ENCODE data around the gene TNNI3K.
A peak's percentile ranks its signal among the peaks of the same experiment; 100 is the strongest.

TNNI3K gene

GRCh38 chr1:74452035-74452434, 216.8 kb downstream of the TNNI3K start:
- DNase-seq, result no peak

GRCh38 chr1:74453277-74453676, 218.1 kb downstream of the TNNI3K start:
- DNase-seq, result no peak

GRCh38 chr1:74455390-74455789, 220.2 kb downstream of the TNNI3K start:
- no peak for DNase-seq

DNA sequence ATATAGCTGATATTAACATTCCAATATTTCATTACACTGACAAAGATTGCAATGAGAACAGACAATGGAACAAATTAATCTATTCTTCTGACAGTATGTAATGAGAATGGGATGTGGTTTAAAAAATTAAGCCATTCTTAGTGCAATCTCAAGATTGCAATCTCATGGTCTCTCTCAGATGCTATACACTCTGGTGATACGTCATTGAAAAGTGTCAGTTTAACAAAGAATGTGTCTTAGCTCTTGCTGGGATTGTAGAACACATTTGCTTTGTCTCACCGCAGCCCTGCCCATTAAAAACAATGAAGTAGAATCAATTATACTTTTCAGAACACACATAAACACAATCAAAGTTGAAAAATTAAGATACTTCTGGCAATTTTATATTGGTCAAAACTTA, 222.1 kb downstream of the TNNI3K start:
- no peak for DNase-seq

DNA sequence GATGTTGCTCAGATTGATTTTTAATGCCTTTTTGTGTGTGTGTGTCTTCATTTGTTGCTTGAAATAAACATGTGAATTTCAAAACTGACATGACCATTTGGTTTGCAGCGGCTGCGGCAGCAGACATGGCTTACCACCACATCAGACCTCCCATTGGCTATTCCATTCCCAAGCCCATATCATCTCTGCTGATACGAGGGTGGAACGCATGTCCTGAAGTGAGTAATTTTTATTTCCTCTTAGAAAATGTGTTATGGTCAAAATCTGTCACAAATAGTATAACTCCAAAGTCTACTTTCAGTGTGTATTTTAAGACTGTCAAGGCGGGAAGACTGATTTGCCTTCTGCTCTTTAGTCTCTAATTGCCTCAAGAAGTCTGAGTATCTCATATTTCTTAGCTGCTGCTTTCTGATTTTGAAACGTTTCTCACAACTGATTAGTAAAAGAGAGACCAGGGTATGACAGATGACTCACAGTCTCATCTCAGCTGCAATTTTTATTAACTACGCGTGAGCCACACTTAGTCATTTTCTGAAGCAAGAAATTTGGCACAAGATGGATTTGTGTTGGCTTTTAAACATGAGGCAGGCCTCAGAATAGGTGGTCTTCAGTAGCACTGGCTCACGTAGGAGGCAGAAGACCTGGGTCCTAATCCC, 228.3 kb downstream of the TNNI3K start:
- no peak for DNase-seq

DNA sequence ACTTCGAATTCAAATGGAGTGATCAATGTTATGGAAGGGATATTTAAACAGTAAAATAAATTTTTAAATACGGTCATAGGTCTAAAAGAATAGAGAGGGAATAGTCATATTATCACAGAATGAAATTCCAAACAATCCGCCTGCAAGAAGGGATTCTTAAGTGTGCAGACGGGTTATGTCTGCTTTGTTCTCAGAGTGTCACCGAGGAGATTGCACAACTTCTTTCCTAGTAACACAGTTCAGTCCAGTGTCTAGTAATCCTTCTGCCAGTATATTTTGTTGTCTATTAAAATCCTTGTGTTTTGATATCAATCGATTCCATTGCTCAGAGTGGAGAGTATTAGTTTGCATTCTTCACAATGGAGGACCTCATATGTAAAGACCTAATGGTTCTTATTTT, 228.8 kb downstream of the TNNI3K start:
- DNase-seq, result no peak

DNA sequence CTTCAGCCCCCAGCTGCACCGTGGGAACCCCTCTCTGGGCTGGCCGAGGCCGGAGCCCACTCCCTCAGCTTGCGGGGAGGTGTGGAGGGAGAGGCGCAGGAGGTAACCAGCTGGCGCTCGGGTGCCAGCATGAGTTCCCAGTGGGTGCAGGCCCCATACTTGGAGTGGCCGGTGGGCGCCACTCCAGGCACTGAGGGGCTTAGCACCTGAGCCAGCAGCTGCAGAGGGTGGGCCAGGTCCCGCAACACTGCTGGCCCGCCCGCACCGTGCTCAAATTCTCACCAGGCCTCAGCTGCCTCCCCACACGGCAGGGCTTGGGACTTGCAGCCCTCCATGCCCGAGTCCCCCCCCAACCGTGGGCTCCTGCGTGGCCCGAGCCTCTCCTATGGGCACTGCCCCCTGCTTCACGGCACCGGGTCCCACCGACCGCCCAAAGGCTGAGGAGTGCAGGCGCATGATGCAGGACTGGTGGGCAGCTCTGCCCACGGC, 230.1 kb downstream of the TNNI3K start:
- DNase-seq, result no peak

GRCh38 chr1:74467786-74468377, 232.7 kb downstream of the TNNI3K start:
- peak; percentile 91 for DNase-seq

DNA sequence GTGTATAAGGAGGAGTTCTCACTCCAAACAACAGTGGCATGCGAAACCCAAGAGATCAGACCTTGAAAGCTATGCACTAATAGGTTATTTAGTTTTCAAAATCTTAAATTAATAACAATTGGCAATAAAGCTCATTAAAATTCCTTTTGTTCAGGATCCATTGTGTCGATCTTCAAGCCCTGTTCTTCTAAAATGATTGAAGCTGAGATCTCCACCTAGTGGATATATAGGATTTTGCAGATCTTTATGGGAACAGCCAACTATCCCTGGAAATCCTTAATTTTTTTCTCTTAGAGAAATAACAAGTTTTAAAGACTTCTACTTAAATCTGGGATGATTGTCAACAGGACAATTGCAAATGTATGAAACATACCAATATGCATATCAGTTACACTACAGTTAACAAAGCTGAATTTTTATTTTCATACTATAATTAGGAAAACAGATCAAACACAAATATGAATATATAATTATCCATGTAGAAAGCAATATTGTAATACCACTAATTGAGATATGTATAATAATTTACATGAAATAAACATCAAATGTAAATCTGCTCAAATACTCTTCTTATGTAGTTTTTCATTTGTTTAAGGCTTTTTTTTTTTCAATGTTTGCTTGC, 233.9 kb downstream of the TNNI3K start:
- DNase-seq, result peak; percentile 63

DNA sequence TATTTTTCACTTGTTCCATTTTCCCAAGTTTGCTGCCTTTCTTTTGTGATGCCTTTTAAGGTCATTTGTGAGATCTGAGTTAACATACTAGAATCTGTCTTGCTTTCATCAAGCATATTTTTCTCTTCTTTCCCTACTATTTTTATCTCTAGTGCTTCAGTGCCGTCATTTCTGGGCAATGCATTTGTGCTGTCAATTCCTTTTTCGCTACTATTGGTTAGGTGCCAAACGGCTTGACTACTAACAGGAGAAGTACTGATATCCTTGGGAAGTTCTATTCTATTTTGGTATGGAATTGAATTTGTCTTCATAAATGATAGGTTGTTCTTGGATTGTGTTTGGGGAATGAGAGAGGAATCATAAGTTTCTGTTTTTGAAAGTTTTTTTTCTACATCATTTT, 235.1 kb downstream of the TNNI3K start:
- DNase-seq, result no peak

GRCh38 chr1:74470936-74471335, 235.7 kb downstream of the TNNI3K start:
- no peak for DNase-seq

DNA sequence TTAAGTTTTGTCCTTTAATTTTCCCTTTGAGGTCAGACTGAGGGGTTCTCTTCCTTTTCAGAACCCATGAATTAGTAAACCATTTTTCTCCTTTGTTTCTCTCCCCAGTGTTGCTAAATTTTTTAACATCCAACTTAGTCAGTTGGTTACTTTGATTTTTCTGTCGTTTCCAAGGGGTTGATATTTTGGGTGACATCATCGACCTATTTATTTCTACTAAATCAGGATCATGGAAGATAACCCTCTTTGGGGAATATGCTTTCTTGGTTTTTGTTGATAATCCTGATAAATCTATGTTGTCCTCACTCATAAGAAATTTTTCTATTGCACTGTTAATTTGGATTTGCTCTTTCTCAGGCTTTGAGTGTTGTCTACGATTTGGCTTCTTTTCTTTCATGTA, 236.3 kb downstream of the TNNI3K start:
- DNase-seq, result no peak

DNA sequence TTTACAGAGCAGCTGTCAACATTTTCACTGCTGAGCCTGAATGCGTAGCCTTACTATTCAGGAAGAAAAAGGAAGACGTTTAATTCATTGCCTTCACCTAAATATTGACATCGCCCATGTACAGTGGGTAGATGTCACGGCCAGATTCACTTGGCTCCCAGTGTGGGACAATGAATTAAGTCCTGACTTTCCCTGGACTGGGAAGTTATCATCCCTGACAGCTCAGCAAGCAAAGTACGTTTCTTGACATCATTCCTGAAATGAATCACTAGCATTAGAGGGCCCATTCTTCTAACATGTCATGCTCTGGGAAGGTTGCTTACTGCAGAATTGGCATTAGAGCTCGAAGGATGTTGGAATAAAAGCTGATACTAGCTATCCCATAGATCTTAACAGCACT, 239.4 kb downstream of the TNNI3K start:
- no peak for DNase-seq

- DNase-seq, result peak; percentile 40
These were observed 243.8 kb downstream of the TNNI3K start for GRCh38 chr1:74478979-74479378.

DNA sequence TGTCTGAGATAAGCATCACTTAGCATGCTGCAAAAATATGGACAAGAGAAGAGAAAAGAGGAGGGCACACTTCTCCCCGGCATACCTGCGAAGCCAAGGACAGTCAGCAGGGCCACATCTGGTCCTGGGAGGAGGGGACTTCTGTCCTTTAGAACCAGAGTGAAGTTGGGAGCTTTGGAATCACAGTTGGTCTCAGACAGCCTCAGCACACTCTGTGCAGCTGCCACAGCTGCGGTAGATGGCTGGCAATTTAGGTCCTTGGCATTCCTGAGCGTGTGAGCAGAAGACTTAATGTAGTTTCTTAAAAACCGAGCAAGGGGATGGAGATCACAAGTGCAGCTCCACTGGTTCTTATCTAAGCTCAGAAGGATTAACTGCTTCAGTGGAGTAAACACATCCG, 244.9 kb downstream of the TNNI3K start:
- DNase-seq, result no peak

DNA sequence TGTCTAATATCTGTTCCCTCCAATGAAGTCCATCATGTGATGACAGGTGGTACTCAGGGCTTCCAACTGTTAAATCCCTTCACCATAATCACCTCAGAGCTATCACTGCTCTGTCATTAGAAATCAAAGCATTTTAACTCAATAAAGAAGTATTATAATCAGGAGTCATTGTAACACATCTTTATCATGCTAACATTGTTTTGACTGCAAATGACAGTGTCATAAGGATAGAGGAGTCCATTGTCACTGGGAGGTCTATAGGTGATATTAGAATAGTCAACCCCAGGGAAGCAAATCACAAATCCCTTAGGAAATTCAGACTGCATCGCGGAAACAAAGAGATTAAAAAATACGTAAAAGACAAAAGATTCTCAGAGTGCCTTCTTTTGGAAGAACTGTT, 246.4 kb downstream of the TNNI3K start:
- DNase-seq, result no peak

GRCh38 chr1:74485622-74486021, 250.4 kb downstream of the TNNI3K start:
- no peak for DNase-seq

GRCh38 chr1:74486036-74486435, 250.8 kb downstream of the TNNI3K start:
- no peak for DNase-seq

GRCh38 chr1:74496669-74497068, 261.5 kb downstream of the TNNI3K start:
- no peak for DNase-seq

- no peak for DNase-seq
These were observed 263.7 kb downstream of the TNNI3K start for GRCh38 chr1:74498901-74499300.

GRCh38 chr1:74502432-74502831, 267.2 kb downstream of the TNNI3K start:
- DNase-seq, result no peak

DNA sequence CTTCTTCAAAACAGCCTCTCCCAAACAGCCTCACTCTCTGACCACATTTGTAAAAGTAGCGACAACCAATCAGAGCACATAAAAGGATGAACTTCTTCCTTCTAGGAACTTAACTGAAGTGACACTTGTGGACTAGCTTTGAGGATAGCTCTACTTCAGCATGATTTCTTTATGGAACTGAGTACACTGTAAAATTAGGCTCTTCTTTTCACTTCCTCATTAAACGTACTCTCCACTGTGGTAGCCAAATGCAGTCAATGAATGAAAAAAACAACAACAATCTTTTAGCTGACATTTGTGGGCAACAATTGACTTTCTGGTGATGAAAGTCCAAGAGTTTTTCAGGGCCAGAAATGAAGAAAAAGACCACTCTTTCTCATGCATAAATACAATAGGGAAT, 267.7 kb downstream of the TNNI3K start:
- no peak for DNase-seq

GRCh38 chr1:74504125-74504932, 269.1 kb downstream of the TNNI3K start:
- peak; percentile 76 for DNase-seq

Measured in NCI-H774 (cell line).